Neutrophil (primary cell): Measurements from ENCODE around the gene PIP5K1B.

Experiments
- H3K27ac ChIP-seq: fragments of 200-600 bp; sonication (generic); 2 replicates; pipeline ENCODE4 v1.5.1; 2016; ENCODE audit warnings: mild to moderate bottlenecking, moderate library complexity
- H3K27me3 ChIP-seq: fragments of 200-600 bp; sonication (generic); 2 replicates; pipeline ENCODE4 v1.6.0; 2016; ENCODE audit warnings: mild to moderate bottlenecking
- H3K36me3 ChIP-seq: fragments of 200-600 bp; sonication (generic); 2 replicates; pipeline ENCODE4 v1.5.1; 2017
- H3K4me1 ChIP-seq, 2 experiments: fragments of 200-600 bp in 1 of 2; sonication (generic) in 1 of 2; 1 replicate in 1 of 2; 2 replicates in 1 of 2; pipeline versions ENCODE4 v1.5.1 to v1.6.1; 2013 to 2016; ENCODE audit warnings: low read depth in 1 of 2, low read length in 1 of 2, mild to moderate bottlenecking in 1 of 2, moderate library complexity in 1 of 2; ENCODE audit not compliant: control insufficient read depth in 1 of 2, insufficient read depth in 1 of 2
- H3K4me3 ChIP-seq, 2 experiments: fragments of 200-600 bp in 1 of 2; sonication (generic) in 1 of 2; 1 replicate in 1 of 2; 2 replicates in 1 of 2; pipeline ENCODE4 v1.5.1; 2013 to 2016; ENCODE audit warnings: low read depth in 1 of 2, low read length in 1 of 2, mild to moderate bottlenecking in 1 of 2, moderate library complexity in 1 of 2
- H3K9me3 ChIP-seq: fragments of 200-600 bp; sonication (generic); 2 replicates; pipeline ENCODE4 v1.5.1; 2016
- TF ChIP-seq, protein P1 (sequence below): fragments of 200-600 bp; sonication (generic); IDR thresholded peaks from 2 replicates; pipeline ENCODE4 v1.5.1; 2016; ENCODE audit warnings: antibody characterized with exemption

The PIP5K1B gene

DNA sequence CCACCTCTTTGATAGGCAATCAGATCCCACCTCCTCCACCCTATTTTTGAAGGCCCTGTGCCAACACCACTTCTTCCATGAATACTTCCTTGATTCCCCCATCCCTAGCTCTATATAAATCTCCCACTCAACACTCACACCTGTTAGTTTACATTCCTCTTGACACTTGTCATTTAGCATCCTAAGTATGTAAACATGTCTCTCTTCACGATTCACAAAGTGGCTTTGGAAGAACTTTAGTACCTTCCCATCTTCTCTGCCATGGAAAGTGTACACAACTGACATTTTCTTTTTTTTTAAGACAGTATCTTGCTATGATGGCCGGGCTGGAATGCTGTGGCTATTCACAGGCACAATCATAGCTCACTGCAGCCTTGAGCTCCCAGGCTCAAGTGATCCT, 329.0 kb downstream of the PIP5K1B start:
- no peaks in the 10 kb centered on the region for H3K36me3 ChIP-seq
- no peak overlapping the region for H3K27ac ChIP-seq
- TF ChIP-seq, protein P1, sequence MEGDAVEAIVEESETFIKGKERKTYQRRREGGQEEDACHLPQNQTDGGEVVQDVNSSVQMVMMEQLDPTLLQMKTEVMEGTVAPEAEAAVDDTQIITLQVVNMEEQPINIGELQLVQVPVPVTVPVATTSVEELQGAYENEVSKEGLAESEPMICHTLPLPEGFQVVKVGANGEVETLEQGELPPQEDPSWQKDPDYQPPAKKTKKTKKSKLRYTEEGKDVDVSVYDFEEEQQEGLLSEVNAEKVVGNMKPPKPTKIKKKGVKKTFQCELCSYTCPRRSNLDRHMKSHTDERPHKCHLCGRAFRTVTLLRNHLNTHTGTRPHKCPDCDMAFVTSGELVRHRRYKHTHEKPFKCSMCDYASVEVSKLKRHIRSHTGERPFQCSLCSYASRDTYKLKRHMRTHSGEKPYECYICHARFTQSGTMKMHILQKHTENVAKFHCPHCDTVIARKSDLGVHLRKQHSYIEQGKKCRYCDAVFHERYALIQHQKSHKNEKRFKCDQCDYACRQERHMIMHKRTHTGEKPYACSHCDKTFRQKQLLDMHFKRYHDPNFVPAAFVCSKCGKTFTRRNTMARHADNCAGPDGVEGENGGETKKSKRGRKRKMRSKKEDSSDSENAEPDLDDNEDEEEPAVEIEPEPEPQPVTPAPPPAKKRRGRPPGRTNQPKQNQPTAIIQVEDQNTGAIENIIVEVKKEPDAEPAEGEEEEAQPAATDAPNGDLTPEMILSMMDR: no peak
- peaks cover 43 to 63% of the 10 kb centered on the region in 2 experiments for H3K4me1 ChIP-seq
- no peaks in the 10 kb centered on the region for H3K9me3 ChIP-seq
- H3K27me3 ChIP-seq: no peaks in the 10 kb centered on the region
- no peak overlapping the region for H3K4me3 ChIP-seq

DNA sequence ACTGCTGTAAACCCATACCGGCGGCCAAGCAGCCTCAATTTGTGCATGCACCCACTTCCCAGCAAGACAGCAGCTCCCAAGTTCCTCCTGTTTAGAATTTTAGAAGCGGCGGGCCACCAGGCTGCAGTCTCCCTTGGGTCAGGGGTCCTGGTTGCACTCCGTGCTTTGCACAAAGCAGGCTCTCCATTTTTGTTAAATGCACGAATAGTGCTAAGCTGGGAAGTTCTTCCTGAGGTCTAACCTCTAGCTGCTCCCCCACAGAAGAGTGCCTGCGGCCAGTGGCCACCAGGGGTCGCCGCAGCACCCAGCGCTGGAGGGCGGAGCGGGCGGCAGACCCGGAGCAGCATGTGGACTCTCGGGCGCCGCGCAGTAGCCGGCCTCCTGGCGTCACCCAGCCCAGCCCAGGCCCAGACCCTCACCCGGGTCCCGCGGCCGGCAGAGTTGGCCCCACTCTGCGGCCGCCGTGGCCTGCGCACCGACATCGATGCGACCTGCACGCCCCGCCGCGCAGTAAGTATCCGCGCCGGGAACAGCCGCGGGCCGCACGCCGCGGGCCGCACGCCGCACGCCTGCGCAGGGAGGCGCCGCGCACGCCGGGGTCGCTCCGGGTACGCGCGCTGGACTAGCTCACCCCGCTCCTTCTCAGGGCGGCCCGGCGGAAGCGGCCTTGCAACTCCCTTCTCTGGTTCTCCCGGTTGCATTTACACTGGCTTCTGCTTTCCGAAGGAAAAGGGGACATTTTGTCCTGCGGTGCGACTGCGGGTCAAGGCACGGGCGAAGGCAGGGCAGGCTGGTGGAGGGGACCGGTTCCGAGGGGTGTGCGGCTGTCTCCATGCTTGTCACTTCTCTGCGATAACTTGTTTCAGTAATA, 330.6 kb downstream of the PIP5K1B start, which contains the start of gene FXN:
Gene FXN, plus strand, starts transcription at position 315 of the 871 bp plus-strand sequence. Its CDS starts 31 bp downstream, at position 346.
- Histone ChIP-seq H3K27ac (peak within 1 kb of the TSS; percentile 77), H3K9me3 (no peaks in the 10 kb centered on the region), H3K4me1 (peaks cover 33 to 50% of the 10 kb centered on the region in 2 experiments), H3K4me3 (peak within 1 kb of the TSS; percentile 75 to 88), H3K27me3 (no peaks in the 10 kb centered on the region), H3K36me3 (no peaks in the 10 kb centered on the region)
- TF ChIP-seq, protein P1: peak; percentile 93

DNA sequence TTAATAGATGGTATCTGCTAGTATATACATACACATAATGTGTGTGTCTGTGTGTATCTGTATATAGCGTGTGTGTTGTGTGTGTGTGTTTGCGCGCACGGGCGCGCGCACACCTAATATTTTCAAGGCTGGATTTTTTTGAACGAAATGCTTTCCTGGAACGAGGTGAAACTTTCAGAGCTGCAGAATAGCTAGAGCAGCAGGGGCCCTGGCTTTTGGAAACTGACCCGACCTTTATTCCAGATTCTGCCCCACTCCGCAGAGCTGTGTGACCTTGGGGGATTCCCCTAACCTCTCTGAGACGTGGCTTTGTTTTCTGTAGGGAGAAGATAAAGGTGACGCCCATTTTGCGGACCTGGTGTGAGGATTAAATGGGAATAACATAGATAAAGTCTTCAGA, 331.3 kb downstream of the PIP5K1B start:
- no peaks in the 10 kb centered on the region for H3K27me3 ChIP-seq
- H3K4me1 ChIP-seq: peaks cover 27 to 43% of the 10 kb centered on the region in 2 experiments
- H3K36me3 ChIP-seq: no peaks in the 10 kb centered on the region
- peak overlapping the region; percentile 75 to 88 for H3K4me3 ChIP-seq
- H3K9me3 ChIP-seq: no peaks in the 10 kb centered on the region
- H3K27ac ChIP-seq: peak overlapping the region; percentile 77
- TF ChIP-seq, protein P1: no peak

DNA sequence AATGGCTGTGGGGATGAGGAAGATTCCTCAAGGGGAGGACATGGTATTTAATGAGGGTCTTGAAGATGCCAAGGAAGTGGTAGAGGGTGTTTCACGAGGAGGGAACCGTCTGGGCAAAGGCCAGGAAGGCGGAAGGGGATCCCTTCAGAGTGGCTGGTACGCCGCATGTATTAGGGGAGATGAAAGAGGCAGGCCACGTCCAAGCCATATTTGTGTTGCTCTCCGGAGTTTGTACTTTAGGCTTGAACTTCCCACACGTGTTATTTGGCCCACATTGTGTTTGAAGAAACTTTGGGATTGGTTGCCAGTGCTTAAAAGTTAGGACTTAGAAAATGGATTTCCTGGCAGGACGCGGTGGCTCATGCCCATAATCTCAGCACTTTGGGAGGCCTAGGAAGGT, 331.8 kb downstream of the PIP5K1B start:
- no peaks in the 10 kb centered on the region for H3K36me3 ChIP-seq
- H3K27me3 ChIP-seq: no peaks in the 10 kb centered on the region
- peak overlapping the region; percentile 77 for H3K27ac ChIP-seq
- peak overlapping the region; percentile 75 to 88 for H3K4me3 ChIP-seq
- TF ChIP-seq, protein P1: no peak
- no peaks in the 10 kb centered on the region for H3K9me3 ChIP-seq
- peaks cover 22 to 39% of the 10 kb centered on the region in 2 experiments for H3K4me1 ChIP-seq

DNA sequence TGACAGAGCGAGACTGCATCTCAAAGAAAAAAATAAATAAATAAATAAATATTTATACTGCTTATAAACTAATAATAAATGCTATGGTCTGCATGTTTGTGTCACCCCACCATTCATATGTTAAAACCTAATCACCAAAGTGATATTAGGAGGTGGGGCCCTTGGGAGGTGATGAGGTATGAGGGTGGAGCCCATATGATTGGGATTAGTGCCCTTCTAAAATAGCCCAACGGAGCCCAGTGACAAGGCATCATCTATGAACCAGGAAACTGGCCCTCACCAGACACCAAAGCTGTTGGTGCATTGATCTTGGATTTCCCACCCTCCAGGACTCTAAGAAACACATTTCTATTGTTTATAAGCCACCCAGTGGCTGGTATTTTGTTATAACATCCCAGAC, 335.6 kb downstream of the PIP5K1B start:
- peaks cover 5% of the 10 kb centered on the region for H3K36me3 ChIP-seq
- TF ChIP-seq, protein P1: no peak
- H3K27ac ChIP-seq: no peak overlapping the region
- no peaks in the 10 kb centered on the region for H3K9me3 ChIP-seq
- no peaks in the 10 kb centered on the region for H3K27me3 ChIP-seq
- H3K4me3 ChIP-seq: no peak overlapping the region
- peaks cover 7 to 11% of the 10 kb centered on the region in 2 experiments for H3K4me1 ChIP-seq
